Neural crest cell (in vitro differentiated cells): ENCODE results near the gene NPAS2. TPM values are rescaled to one million over a fixed set of nuclear protein-coding genes. Genes with fewer than 3 reads are reported as not detected.

Experiments
- DNase-seq: peaks from one replicate; pipeline ENCODE4 v3.0.0; 2021; ENCODE audit warnings: low read depth, mixed read lengths, low spot score
- H3K27ac Mint-ChIP-seq: one replicate; pipeline ENCODE4 v1.8.0; 2021; ENCODE audit warnings: mild to moderate bottlenecking, mixed read lengths; ENCODE audit not compliant: unreplicated experiment
- H3K27me3 Mint-ChIP-seq: 2 replicates; pipeline ENCODE4 v1.8.0; 2021; ENCODE audit warnings: low read depth, mild to moderate bottlenecking, mixed read lengths
- H3K36me3 Mint-ChIP-seq: 2 replicates; pipeline ENCODE4 v1.8.0; 2021; ENCODE audit warnings: low read depth, mild to moderate bottlenecking, mixed read lengths
- H3K4me1 Mint-ChIP-seq: 2 replicates; pipeline ENCODE4 v1.8.0; 2021; ENCODE audit warnings: mixed read lengths
- H3K4me3 Mint-ChIP-seq: one replicate; pipeline ENCODE4 v1.8.0; 2021; ENCODE audit warnings: mild to moderate bottlenecking, mixed read lengths
- H3K9me3 Mint-ChIP-seq: 2 replicates; pipeline ENCODE4 v1.8.0; 2021; ENCODE audit warnings: mixed read lengths
- CTCF ChIP-seq: fragments of 200-600 bp; sonication (generic); conservative IDR thresholded peaks from 2 replicates; pipeline ENCODE4 v1.5.0; 2021; ENCODE audit warnings: antibody characterized with exemption, mild to moderate bottlenecking
- total RNA-seq: library from RNA; stranded (reverse); gene quantifications from 2 replicates; pipeline ENCODE4 v1.2.1, GENCODE V29; 2021

NPAS2 gene
- total RNA-seq, 1 donor from 2014 or later: 2.6 TPM

- Mint-ChIP-seq H3K27me3 (peaks cover 8% of the 10 kb centered on the region), H3K36me3 (peaks cover 5% of the 10 kb centered on the region), H3K9me3 (peaks cover 8% of the 10 kb centered on the region)
Observed at GRCh38 chr2:100810603-100811145, 9.3 kb upstream of the NPAS2 start.

GRCh38 chr2:100812116-100812515, 7.8 kb upstream of the NPAS2 start:
- peaks cover 8% of the 10 kb centered on the region for H3K4me1 Mint-ChIP-seq
- H3K27me3 Mint-ChIP-seq: peaks cover 7% of the 10 kb centered on the region
- no peak for DNase-seq
- peaks cover 5% of the 10 kb centered on the region for H3K36me3 Mint-ChIP-seq
- H3K9me3 Mint-ChIP-seq: peaks cover 8% of the 10 kb centered on the region
- no peak overlapping the region for H3K27ac Mint-ChIP-seq
- no peak for TF ChIP-seq CTCF
- no peak overlapping the region for H3K4me3 Mint-ChIP-seq

More at GRCh38 chr2:100810603-100811145, 9.3 kb upstream of the NPAS2 start:
- H3K27ac Mint-ChIP-seq: no peak overlapping the region
- no peak overlapping the region for H3K4me3 Mint-ChIP-seq
- DNase-seq: no peak
- TF ChIP-seq CTCF: no peak
- peaks cover 4% of the 10 kb centered on the region for H3K4me1 Mint-ChIP-seq

GRCh38 chr2:100812573-100812972, 7.4 kb upstream of the NPAS2 start:
- H3K27me3 Mint-ChIP-seq: peaks cover 9% of the 10 kb centered on the region
- peaks cover 5% of the 10 kb centered on the region for H3K36me3 Mint-ChIP-seq
- no peak overlapping the region for H3K4me3 Mint-ChIP-seq
- no peak overlapping the region for H3K27ac Mint-ChIP-seq
- peaks cover 10% of the 10 kb centered on the region for H3K4me1 Mint-ChIP-seq
- TF ChIP-seq CTCF: no peak
- no peak for DNase-seq
- H3K9me3 Mint-ChIP-seq: peaks cover 8% of the 10 kb centered on the region

GRCh38 chr2:100813527-100813926, 6.4 kb upstream of the NPAS2 start:
- Mint-ChIP-seq H3K9me3 (peaks cover 8% of the 10 kb centered on the region), H3K27me3 (peaks cover 19% of the 10 kb centered on the region), H3K27ac (no peak overlapping the region), H3K4me3 (no peak overlapping the region), H3K4me1 (peaks cover 19% of the 10 kb centered on the region), H3K36me3 (peaks cover 5% of the 10 kb centered on the region)
- no peak for TF ChIP-seq CTCF
- DNase-seq: no peak

GRCh38 chr2:100814043-100814442, 5.9 kb upstream of the NPAS2 start:
- no peak overlapping the region for H3K27ac Mint-ChIP-seq
- H3K27me3 Mint-ChIP-seq: peaks cover 23% of the 10 kb centered on the region
- H3K4me3 Mint-ChIP-seq: no peak overlapping the region
- DNase-seq: no peak
- peaks cover 5% of the 10 kb centered on the region for H3K36me3 Mint-ChIP-seq
- peaks cover 20% of the 10 kb centered on the region for H3K4me1 Mint-ChIP-seq
- TF ChIP-seq CTCF: no peak
- H3K9me3 Mint-ChIP-seq: peaks cover 6% of the 10 kb centered on the region
